ENCODE measurements around the gene ARHGAP1. TPM values are rescaled to one million over a fixed set of nuclear protein-coding genes. Genes with fewer than 3 reads are reported as not detected.

ARHGAP1 gene
- total and polyA plus RNA-seq, 2 of the 4 experiments (the other 2 are of a cell fraction), result 46.6 to 78.8 TPM

- in situ Hi-C loops (cut with MboI; ENCODE audit: low sequenced_read_pairs), result no loop called here
- Histone ChIP-seq H3K36me3 (ENCODE audit: control insufficient read depth, insufficient read depth, low read length) (peaks cover 64% of the 10 kb centered on the region), H3K4ac (ENCODE audit: low read depth, low read length) (no peak overlapping the region), H3K27me3 (ENCODE audit: control insufficient read depth, insufficient read depth, low read length) (no peaks in the 10 kb centered on the region), H2AK9ac (replicated peaks; ENCODE audit: low read depth, low read length, poor library complexity) (peak overlapping the region; percentile 19), H2BK20ac (ENCODE audit: low read depth, low read length) (no peak overlapping the region), H3K9ac (ENCODE audit: low read depth, low read length) (no peak overlapping the region), H3K4me3 (ENCODE audit: insufficient read depth, low read depth, low read length) (no peak overlapping the region), H2BK120ac (ENCODE audit: low read depth, low read length) (no peak overlapping the region), H3K9me3 (ENCODE audit: control insufficient read depth, insufficient read depth, low read length) (no peaks in the 10 kb centered on the region), H2BK5ac (ENCODE audit: low read depth, low read length, poor library complexity, severe bottlenecking) (no peak overlapping the region), H4K91ac (ENCODE audit: insufficient read depth, low read depth, low read length) (no peak overlapping the region), H3K18ac (ENCODE audit: low read depth, low read length) (no peak overlapping the region), H2AFZ (replicated peaks; ENCODE audit: low read length, poor library complexity) (no peak overlapping the region), H3K56ac (ENCODE audit: extremely low read depth, insufficient read depth, low read length) (no peak overlapping the region), H3K14ac (replicated peaks; ENCODE audit: low read depth, low read length) (no peak overlapping the region), H3K23ac (ENCODE audit: low read depth, low read length) (no peak overlapping the region), H3K4me2 (ENCODE audit: low read depth, low read length) (no peak overlapping the region), H2AK5ac (ENCODE audit: low read depth, low read length) (no peak overlapping the region), H3K4me1 (ENCODE audit: control insufficient read depth, insufficient read depth, low read length) (peaks cover 1% of the 10 kb centered on the region; the same call in 1 of the 2 replicates), H4K8ac (ENCODE audit: low read depth in 2 of 2, low read length in 2 of 2) (no peak overlapping the region), H3K9me1 (ENCODE audit: insufficient read depth, low read length) (peaks cover 12% of the 10 kb centered on the region), H2BK15ac (ENCODE audit: low read depth, low read length) (no peak overlapping the region), H3K27ac (ENCODE audit: insufficient read depth, low read length) (no peak overlapping the region), H3K79me1 (ENCODE audit: low read depth in 1 of 2, low read length in 2 of 2) (peaks cover 0 to 8% of the 10 kb centered on the region in 2 experiments; a peak in 2 of 4 replicates), H4K5ac (ENCODE audit: low read depth, low read length) (no peak overlapping the region), H4K20me1 (ENCODE audit: insufficient read depth, low read length) (no peaks in the 10 kb centered on the region)
- POLR2A ChIA-PET (ENCODE audit: unreplicated experiment), result interaction anchor here (0.6 kb wide), 1 partner anchor 808 kb away, joined by 5 read pairs; no protein-coding TSS in a partner anchor
- CTCF ChIA-PET, result interaction anchor here (1.3 kb wide), 1 partner anchor 9 kb away, joined by 6 read pairs; no protein-coding TSS in a partner anchor
- TF ChIP-seq RFX5 (IDR thresholded peaks at IDR 0.05; ENCODE audit: low read depth, low read length) (no peak), BHLHE40 (IDR thresholded peaks at IDR 0.05; ENCODE audit: low read depth, low read length) (no peak), CTCF (conservative IDR thresholded peaks at IDR 0.05; ENCODE audit: low read depth, low read length) (no peak), NFE2L2 (IDR thresholded peaks at IDR 0.05; ENCODE audit: low read depth, low read length) (no peak), MAZ (IDR thresholded peaks at IDR 0.05; ENCODE audit: borderline replicate concordance, low read depth, low read length) (no peak), RCOR1 (IDR thresholded peaks at IDR 0.05; ENCODE audit: insufficient replicate concordance, low read length) (no peak), POLR2A (IDR thresholded peaks at IDR 0.05; ENCODE audit: low read depth, low read length) (no peak), MXI1 (IDR thresholded peaks at IDR 0.05; ENCODE audit: borderline replicate concordance, low read depth, low read length) (no peak), FOS (IDR thresholded peaks at IDR 0.05; ENCODE audit: low read depth, low read length) (no peak), CEBPB (IDR thresholded peaks at IDR 0.05; ENCODE audit: low read depth, low read length) (no peak), MAFK (IDR thresholded peaks at IDR 0.05; ENCODE audit: low read depth, low read length) (no peak), RAD21 (IDR thresholded peaks at IDR 0.05; ENCODE audit: low read length) (no peak), ELK1 (IDR thresholded peaks at IDR 0.05; ENCODE audit: borderline replicate concordance, low read depth, low read length) (no peak)
- intact Hi-C loops (cut with micrococcal nuclease), result no loop called here
- BruUV-seq (replicated peaks), result no TSS peak
- dilution Hi-C loops (cut with HindIII; ENCODE audit: low sequenced_read_pairs, unreplicated experiment), result no loop called here
- WGBS, 2 experiments (ENCODE audit: extremely low coverage in 2 of 2, insufficient read length in 1 of 2), result 91% methylated on average over 7 of the region's 12 CpGs; no CpG with 5 or more reads in 1 of the 2 experiments
- ATAC-seq (ENCODE audit: low read depth), result no peak
- DNase-seq, result no peak
Observed at GRCh38 chr11:46668480-46669085, 31.8 kb downstream of the ARHGAP1 start.
